A673 (cell line): ENCODE data around the gene BCL2A1. TPM values are rescaled to one million over a fixed set of nuclear protein-coding genes. Genes with fewer than 3 reads are reported as not detected.

Experiments
- BruUV-seq: library from RNA; stranded (reverse); fragments of 400-500 nt; replicated peaks from 2 replicates; lab custom pipeline; 2021; lab: Mats Ljungman, UMichigan
- CTCF ChIA-PET: fragments of 300-600 bp; sonication (Branson Sonifier 250); formaldehyde crosslinking; loops from one replicate; lab custom pipeline; 2022; ENCODE audit warnings: antibody characterized with exemption; lab: Charles Lee
- POLR2A ChIA-PET: fragments of 300-600 bp; sonication (Branson Sonifier 250); formaldehyde crosslinking; loops from one replicate; lab custom pipeline; 2022; ENCODE audit warnings: antibody characterized with exemption; ENCODE audit not compliant: low non-redundant PET; lab: Charles Lee
- DNase-seq: peaks from one replicate; pipeline ENCODE4 v3.0.0-alpha.2; 2015; ENCODE audit warnings: low spot score
- H3K27ac ChIP-seq: fragments of 200-600 bp; sonication (generic); 2 replicates; pipeline ENCODE4 v1.5.1; 2016; ENCODE audit warnings: mixed run types, low read depth, mild to moderate bottlenecking, mixed read lengths, antibody characterized with exemption, low read length; ENCODE audit not compliant: poor library complexity, severe bottlenecking
- H3K27me3 ChIP-seq: fragments of 200-600 bp; sonication (generic); replicated peaks from 2 replicates; pipeline ENCODE4 v1.6.1; 2017; ENCODE audit warnings: mixed run types, low read depth, mild to moderate bottlenecking, mixed read lengths, antibody characterized with exemption, low read length; ENCODE audit not compliant: insufficient read depth, poor library complexity
- H3K36me3 ChIP-seq: fragments of 200-600 bp; sonication (generic); 2 replicates; pipeline ENCODE4 v1.6.1; 2016; ENCODE audit warnings: mixed run types, mild to moderate bottlenecking, mixed read lengths, antibody characterized with exemption, low read length; ENCODE audit not compliant: insufficient read depth, poor library complexity, severe bottlenecking
- H3K4me1 ChIP-seq: fragments of 200-600 bp; sonication (generic); 2 replicates; pipeline ENCODE4 v1.6.1; 2017; ENCODE audit warnings: mixed run types, mild to moderate bottlenecking, mixed read lengths, antibody characterized with exemption, low read length; ENCODE audit not compliant: insufficient read depth, poor library complexity, severe bottlenecking
- H3K4me3 ChIP-seq: fragments of 200-600 bp; sonication (generic); 2 replicates; pipeline ENCODE4 v1.5.1; 2016; ENCODE audit warnings: low read depth, mixed run types, mild to moderate bottlenecking, mixed read lengths, low read length; ENCODE audit not compliant: poor library complexity, severe bottlenecking
- H3K9me3 ChIP-seq: fragments of 200-600 bp; sonication (generic); 2 replicates; pipeline ENCODE4 v1.6.1; 2016; ENCODE audit warnings: mixed run types, low read depth, mild to moderate bottlenecking, mixed read lengths, antibody characterized with exemption, low read length; ENCODE audit not compliant: poor library complexity, severe bottlenecking
- CTCF ChIP-seq: fragments of 300-800, 200-600 bp; sonication (generic); conservative IDR thresholded peaks from 2 replicates; pipeline ENCODE4 v1.5.1; 2017; ENCODE audit warnings: low read depth, mild to moderate bottlenecking, antibody characterized with exemption, low read length, moderate library complexity, mixed read lengths
- EZH2 ChIP-seq: fragments of 200-600 bp; sonication (generic); IDR thresholded peaks from 2 replicates; pipeline ENCODE4 v1.6.1; 2017; ENCODE audit warnings: borderline replicate concordance, low read depth, mild to moderate bottlenecking, mixed read lengths, antibody characterized with exemption, low read length; ENCODE audit not compliant: poor library complexity, severe bottlenecking
- intact Hi-C: fragments of 100-400 bp; cut with micrococcal nuclease; formaldehyde crosslinking; loops from one replicate; pipeline ENCODE4 v1.10.0; 2022; ENCODE audit not compliant: unreplicated experiment
- total RNA-seq: library from RNA; stranded (reverse); gene quantifications from 2 replicates; pipeline ENCODE4 v1.2.3, GENCODE V29; 2021

The BCL2A1 gene
- total RNA-seq, 1 experiment from 2014 or later, result not detected

GRCh38 chr15:79948761-79949160 lies 22.2 kb downstream of the BCL2A1 start:
- intact Hi-C loops, result no loop called here
- ChIA-PET POLR2A (no interaction called here), CTCF (no interaction called here)
- Histone ChIP-seq H3K27ac (no peak overlapping the region), H3K27me3 (peaks cover 3% of the 10 kb centered on the region), H3K36me3 (no peaks in the 10 kb centered on the region), H3K4me3 (no peak overlapping the region), H3K9me3 (no peaks in the 10 kb centered on the region), H3K4me1 (no peaks in the 10 kb centered on the region)
- BruUV-seq, result no TSS peak
- DNase-seq, result no peak
- TF ChIP-seq EZH2, result no peak
- TF ChIP-seq CTCF, result no peak

- ChIA-PET CTCF (no interaction called here), POLR2A (no interaction called here)
- BruUV-seq, result no TSS peak
Measured at GRCh38 chr15:79948095-79948695, 22.8 kb downstream of the BCL2A1 start.

GRCh38 chr15:79947009-79947408 lies 24.0 kb downstream of the BCL2A1 start:
- no peaks in the 10 kb centered on the region for H3K9me3 ChIP-seq
- H3K36me3 ChIP-seq, result no peaks in the 10 kb centered on the region
- no peak for DNase-seq
- intact Hi-C loops, result no loop called here
- TF ChIP-seq CTCF (no peak), EZH2 (no peak)
- H3K4me3 ChIP-seq, result no peak overlapping the region
- H3K4me1 ChIP-seq, result no peaks in the 10 kb centered on the region
- CTCF ChIA-PET, result no interaction called here
- POLR2A ChIA-PET, result no interaction called here
- BruUV-seq, result no TSS peak
- no peak overlapping the region for H3K27ac ChIP-seq
- peaks cover 3% of the 10 kb centered on the region for H3K27me3 ChIP-seq

More at GRCh38 chr15:79948095-79948695, 22.8 kb downstream of the BCL2A1 start:
- DNase-seq, result no peak
- no peaks in the 10 kb centered on the region for H3K4me1 ChIP-seq
- TF ChIP-seq EZH2 (no peak), CTCF (no peak)
- H3K9me3 ChIP-seq, result no peaks in the 10 kb centered on the region
- no peak overlapping the region for H3K4me3 ChIP-seq
- no peak overlapping the region for H3K27ac ChIP-seq
- H3K27me3 ChIP-seq, result peaks cover 3% of the 10 kb centered on the region
- no peaks in the 10 kb centered on the region for H3K36me3 ChIP-seq
- intact Hi-C loops, result no loop called here
